B cell (primary cell): Measurements from ENCODE around the gene CYRIA. TPM values are rescaled to one million over a fixed set of nuclear protein-coding genes. Genes with fewer than 3 reads are reported as not detected.
A peak's percentile ranks its signal among the peaks of the same experiment; 100 is the strongest.

Experiments
- ATAC-seq: fragments of 200-7000 bp; cut with Tn5 transposase; one replicate; pipeline ENCODE4 v1.10.0; 2021; ENCODE audit warnings: low read depth, mild to moderate bottlenecking, moderate number of reproducible peaks, moderate library complexity
- CTCF ChIA-PET: fragments of 350-600 bp; sonication (Branson Sonifier 250); formaldehyde crosslinking; loops from one replicate; lab custom pipeline; 2021; ENCODE audit warnings: antibody characterized with exemption, inconsistent platforms; lab: Charles Lee
- POLR2A ChIA-PET: fragments of 350-600 bp; sonication (Branson Sonifier 250); formaldehyde crosslinking; loops from one replicate; lab custom pipeline; 2021; ENCODE audit warnings: antibody characterized with exemption; lab: Charles Lee
- DNase-seq: peaks from one replicate; pipeline ENCODE4 v3.0.0; 2013
- H2AFZ ChIP-seq: 2 replicates; pipeline ENCODE4 v1.6.1; 2012; ENCODE audit warnings: mild to moderate bottlenecking, low read depth, low read length; ENCODE audit not compliant: insufficient read depth, poor library complexity, severe bottlenecking
- H3K27ac ChIP-seq, 2 donors: 1 replicate in 1 of 2; 2 replicates in 1 of 2; pipeline ENCODE4 v1.5.1; 2012 to 2013; ENCODE audit warnings: low read length in 2 of 2, mild to moderate bottlenecking in 2 of 2, moderate library complexity in 1 of 2
- H3K27me3 ChIP-seq, 4 experiments: fragments of 200-600 bp in 1 of 4; sonication (generic) in 1 of 4; replicated peaks in 1 of 4; 1 replicate in 2 of 4; 2 replicates in 2 of 4; pipeline versions ENCODE4 v1.6.1 to v1.7.0; 2013 to 2016; ENCODE audit warnings: low read length in 3 of 4, mild to moderate bottlenecking in 2 of 4, mixed read lengths in 1 of 4, moderate library complexity in 1 of 4; ENCODE audit not compliant: insufficient read depth in 4 of 4, control insufficient read depth in 3 of 4; ENCODE audit errors: control extremely low read depth in 1 of 4
- H3K36me3 ChIP-seq, 2 experiments: replicated peaks in 1 of 2; 1 replicate in 1 of 2; 2 replicates in 1 of 2; pipeline versions ENCODE4 v1.6.1 to v1.7.1; 2013; ENCODE audit warnings: low read length in 1 of 2; ENCODE audit not compliant: insufficient read depth in 2 of 2, control insufficient read depth in 1 of 2; ENCODE audit errors: control extremely low read depth in 1 of 2, extremely low read depth in 1 of 2
- H3K4me1 ChIP-seq, 2 donors: fragments of 200-600 bp in 1 of 2; sonication (generic) in 1 of 2; 1 replicate in 1 of 2; 2 replicates in 1 of 2; pipeline versions ENCODE4 v1.5.1 to v1.6.1; 2013 to 2017; ENCODE audit warnings: low read length in 2 of 2; ENCODE audit not compliant: control insufficient read depth in 2 of 2, insufficient read depth in 2 of 2
- H3K4me2 ChIP-seq: replicated peaks from 2 replicates; pipeline ENCODE3; 2012; ENCODE audit warnings: mild to moderate bottlenecking, low read depth, low read length; ENCODE audit not compliant: poor library complexity, severe bottlenecking
- H3K4me3 ChIP-seq, 5 experiments: fragments of 200-600 bp in 1 of 5; sonication (generic) in 1 of 5; 1 replicate in 3 of 5; 2 replicates in 2 of 5; pipeline versions ENCODE4 v1.5.1 to v1.7.0; 2011 to 2016; ENCODE audit warnings: low read length in 4 of 5, mild to moderate bottlenecking in 4 of 5, low read depth in 2 of 5, control low read depth in 1 of 5, moderate library complexity in 1 of 5; ENCODE audit not compliant: insufficient read depth in 1 of 5; ENCODE audit errors: control extremely low read depth in 1 of 5, extremely low read depth in 1 of 5
- H3K79me2 ChIP-seq: fragments of 200-600 bp; sonication (generic); one replicate; pipeline ENCODE4 v1.6.0; 2016; ENCODE audit warnings: low read length; ENCODE audit not compliant: control insufficient read depth, insufficient read depth
- H3K9ac ChIP-seq: fragments of 200-600 bp; sonication (generic); 2 replicates; pipeline ENCODE4 v1.6.1; 2017; ENCODE audit warnings: mild to moderate bottlenecking, low read length, moderate library complexity
- H3K9me3 ChIP-seq, 3 donors: one replicate each; pipeline versions ENCODE4 v1.6.1 to v1.7.1; 2013; ENCODE audit warnings: low read length in 2 of 3; ENCODE audit not compliant: control insufficient read depth in 2 of 3, insufficient read depth in 1 of 3; ENCODE audit errors: control extremely low read depth in 1 of 3
- H4K20me1 ChIP-seq: 2 replicates; pipeline ENCODE4 v1.6.0; 2012; ENCODE audit warnings: mild to moderate bottlenecking, low read length; ENCODE audit not compliant: insufficient read depth, control insufficient read depth, poor library complexity, severe bottlenecking
- H3K27ac Mint-ChIP-seq: one replicate; pipeline ENCODE4 v1.8.0; 2021; ENCODE audit warnings: mixed read lengths
- H3K27me3 Mint-ChIP-seq: one replicate; pipeline ENCODE4 v1.8.0; 2021; ENCODE audit warnings: mixed read lengths
- H3K4me1 Mint-ChIP-seq: one replicate; pipeline ENCODE4 v1.8.0; 2021; ENCODE audit warnings: mixed read lengths
- H3K4me3 Mint-ChIP-seq: one replicate; pipeline ENCODE4 v1.8.0; 2021; ENCODE audit warnings: mixed read lengths
- H3K9me3 Mint-ChIP-seq: one replicate; pipeline ENCODE4 v1.8.0; 2022; ENCODE audit warnings: mixed read lengths; ENCODE audit not compliant: insufficient read depth
- EZH2 ChIP-seq: IDR thresholded peaks from 2 replicates; pipeline ENCODE4 v1.6.1; 2012; ENCODE audit warnings: borderline replicate concordance, low read depth, mild to moderate bottlenecking, moderate library complexity, low read length; ENCODE audit not compliant: insufficient read depth, poor library complexity, severe bottlenecking
- WGBS: methylation state at CpG from one replicate; pipeline ENCODE4 v1.1.5; 2013; ENCODE audit warnings: missing lambda C conversion rate; ENCODE audit not compliant: insufficient coverage; 5-methylcytosine and 5-hydroxymethylcytosine counted together
- intact Hi-C: fragments of 100-400 bp; cut with micrococcal nuclease; formaldehyde crosslinking; loops from one replicate; pipeline ENCODE4 v1.10.0; 2022
- polyA plus RNA-seq: library from polyadenylated mRNA; depleted of rRNA; stranded (reverse); fragments of >200 nt; gene quantifications from 2 replicates; pipeline ENCODE4 v1.2.3, GENCODE V29; 2012
- total RNA-seq, 2 donors: library from RNA; stranded (reverse); fragments of 120-200 nt in 1 of 2; gene quantifications; 1 replicate in 1 of 2; 2 replicates in 1 of 2; pipeline versions ENCODE4 v1.2.3 to v1.2.4, GENCODE V29; 2013 to 2022
- TF ChIP-seq, protein P1 (sequence below): fragments of 200-600 bp; IDR thresholded peaks from one replicate; pipeline ENCODE4 v1.8.0; 2022; ENCODE audit warnings: antibody characterized with exemption, mild to moderate bottlenecking

The CYRIA gene
- total and polyA plus RNA-seq, 2 donors (not counting 1 experiment from before 2014, with no cell fraction given): 16.8 to 58.8 TPM

DNA sequence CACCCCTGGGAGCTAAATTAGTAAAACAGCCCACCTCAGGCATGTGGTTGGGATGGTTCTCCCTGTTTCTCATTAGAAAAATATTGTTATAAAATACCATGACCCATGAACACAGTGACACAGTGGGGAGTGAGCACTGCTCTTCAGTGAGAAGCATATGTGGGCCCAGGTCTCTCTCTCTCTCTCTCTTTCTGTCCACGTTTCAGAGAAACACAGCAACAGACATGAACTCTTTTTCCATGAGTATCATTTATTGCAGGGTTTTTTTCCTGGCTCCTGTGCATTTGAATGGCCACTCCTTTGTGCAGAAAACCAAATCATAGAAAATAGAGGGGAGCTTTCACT is 41.2 kb downstream of the CYRIA start:
- peaks cover 96% of the 10 kb centered on the region for H3K4me1 Mint-ChIP-seq
- H3K27me3 ChIP-seq: no peaks in the 10 kb centered on the region
- H3K79me2 ChIP-seq: peaks cover 62% of the 10 kb centered on the region
- DNase-seq (no peak), ATAC-seq (no peak)
- POLR2A ChIA-PET: interaction anchor here (0.9 kb wide), 1 partner anchor 34 kb away, joined by 5 read pairs; no protein-coding TSS in a partner anchor
- peak overlapping the region; percentile 2 for H3K9ac ChIP-seq
- H3K4me3 Mint-ChIP-seq: peak overlapping the region; percentile 83
- CTCF ChIA-PET: interaction anchor here (1.1 to 18.3 kb wide), 5 partner anchors 11 to 132 kb away, joined by 3 to 242 read pairs (median 20); no protein-coding TSS in a partner anchor
- TF ChIP-seq, protein P1, sequence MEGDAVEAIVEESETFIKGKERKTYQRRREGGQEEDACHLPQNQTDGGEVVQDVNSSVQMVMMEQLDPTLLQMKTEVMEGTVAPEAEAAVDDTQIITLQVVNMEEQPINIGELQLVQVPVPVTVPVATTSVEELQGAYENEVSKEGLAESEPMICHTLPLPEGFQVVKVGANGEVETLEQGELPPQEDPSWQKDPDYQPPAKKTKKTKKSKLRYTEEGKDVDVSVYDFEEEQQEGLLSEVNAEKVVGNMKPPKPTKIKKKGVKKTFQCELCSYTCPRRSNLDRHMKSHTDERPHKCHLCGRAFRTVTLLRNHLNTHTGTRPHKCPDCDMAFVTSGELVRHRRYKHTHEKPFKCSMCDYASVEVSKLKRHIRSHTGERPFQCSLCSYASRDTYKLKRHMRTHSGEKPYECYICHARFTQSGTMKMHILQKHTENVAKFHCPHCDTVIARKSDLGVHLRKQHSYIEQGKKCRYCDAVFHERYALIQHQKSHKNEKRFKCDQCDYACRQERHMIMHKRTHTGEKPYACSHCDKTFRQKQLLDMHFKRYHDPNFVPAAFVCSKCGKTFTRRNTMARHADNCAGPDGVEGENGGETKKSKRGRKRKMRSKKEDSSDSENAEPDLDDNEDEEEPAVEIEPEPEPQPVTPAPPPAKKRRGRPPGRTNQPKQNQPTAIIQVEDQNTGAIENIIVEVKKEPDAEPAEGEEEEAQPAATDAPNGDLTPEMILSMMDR: no peak
- no peak for TF ChIP-seq EZH2
- H2AFZ ChIP-seq: no peak overlapping the region
- peak overlapping the region; percentile 82 for H3K27ac Mint-ChIP-seq
- no peaks in the 10 kb centered on the region for H4K20me1 ChIP-seq
- intact Hi-C loops: loop anchor here (2.0 to 10.0 kb wide), 2 partner anchors 14 to 580 kb away; no protein-coding TSS in a partner anchor
- no peaks in the 10 kb centered on the region for H3K27me3 Mint-ChIP-seq
- H3K9me3 Mint-ChIP-seq: no peaks in the 10 kb centered on the region
- peak overlapping the region; percentile 78 to 92 for H3K27ac ChIP-seq
- peak overlapping the region; percentile 67 for H3K4me2 ChIP-seq
- H3K36me3 ChIP-seq: peaks cover 3 to 38% of the 10 kb centered on the region in 2 experiments
- peaks cover 86 to 90% of the 10 kb centered on the region in 2 donors for H3K4me1 ChIP-seq
- WGBS: no CpG with 5 or more reads among the region's 1 CpG
- H3K4me3 ChIP-seq: peak overlapping the region in 1 of 5 experiments; percentile 46
- no peaks in the 10 kb centered on the region for H3K9me3 ChIP-seq

- no peak for ATAC-seq
- H3K27me3 ChIP-seq: no peaks in the 10 kb centered on the region
These were observed 41.8 kb downstream of the CYRIA start for GRCh38 chr2:16623564-16624435.

More at GRCh38 chr2:16623564-16624435, 41.8 kb downstream of the CYRIA start:
- peak overlapping the region; percentile 68 for H3K4me3 Mint-ChIP-seq
- Histone ChIP-seq H3K4me2 (peak overlapping the region; percentile 67), H3K79me2 (peaks cover 62% of the 10 kb centered on the region), H3K36me3 (peaks cover 5 to 44% of the 10 kb centered on the region in 2 experiments), H3K4me1 (peaks cover 80 to 84% of the 10 kb centered on the region in 2 donors), H2AFZ (no peak overlapping the region), H4K20me1 (no peaks in the 10 kb centered on the region), H3K9ac (peak overlapping the region; percentile 2), H3K9me3 (no peaks in the 10 kb centered on the region), H3K4me3 (no peak overlapping the region), H3K27ac (peak overlapping the region; percentile 78 to 92)
- no peak for DNase-seq
- H3K4me1 Mint-ChIP-seq: peaks cover 90% of the 10 kb centered on the region
- TF ChIP-seq, protein P1: no peak
- no peak for TF ChIP-seq EZH2
- H3K9me3 Mint-ChIP-seq: no peaks in the 10 kb centered on the region
- POLR2A ChIA-PET: interaction anchor here (0.9 to 2.6 kb wide), 2 partner anchors 33 to 35 kb away, joined by 5 to 6 read pairs; no protein-coding TSS in a partner anchor
- CTCF ChIA-PET: interaction anchor here (1.1 to 18.3 kb wide), 9 partner anchors 10 to 133 kb away, joined by 3 to 242 read pairs (median 7); no protein-coding TSS in a partner anchor
- intact Hi-C loops: loop anchor here (2.0 to 10.0 kb wide), 3 partner anchors 15 to 581 kb away; no protein-coding TSS in a partner anchor
- no peaks in the 10 kb centered on the region for H3K27me3 Mint-ChIP-seq
- H3K27ac Mint-ChIP-seq: peak overlapping the region; percentile 88
- 64% methylated on average over 2 of the region's 5 CpGs for WGBS
